HepG2 (cell line): Measurements from ENCODE around the gene TNP2. TPM values are rescaled to one million over a fixed set of nuclear protein-coding genes. Genes with fewer than 3 reads are reported as not detected.

ENCODE experiments used
- AHR ChIP-seq: IDR thresholded peaks from 2 replicates; pipeline ENCODE4 v1.6.1; 2018; ENCODE audit warnings: missing genetic modification reagents, missing compliant biosample characterization
- ARID3A ChIP-seq: IDR thresholded peaks from 2 replicates; pipeline ENCODE4 v1.6.1; 2012; ENCODE audit warnings: low read depth, low read length, improper control_type of control experiment
- CEBPB ChIP-seq: IDR thresholded peaks from 2 replicates; pipeline ENCODE4 v1.6.1; 2011; ENCODE audit warnings: low read depth, low read length, improper control_type of control experiment, borderline replicate concordance
- CERS6 ChIP-seq: sonication (generic); formaldehyde crosslinking; IDR thresholded peaks from 2 replicates; pipeline ENCODE4 v1.5.0; 2020; ENCODE audit warnings: missing genetic modification reagents
- HNRNPUL1 ChIP-seq: fragments of 200-400 bp; formaldehyde crosslinking; IDR thresholded peaks from 2 replicates; pipeline ENCODE4 v1.6.1; 2017; ENCODE audit warnings: low read depth, mild to moderate bottlenecking, low read length, moderate library complexity
- NR3C1 ChIP-seq: sonication (generic); formaldehyde crosslinking; IDR thresholded peaks from 2 replicates; pipeline ENCODE4 v1.4.0; 2020; ENCODE audit warnings: missing genetic modification reagents
- SNAPC2 ChIP-seq: sonication (generic); formaldehyde crosslinking; IDR thresholded peaks from 2 replicates; pipeline ENCODE4 v1.8.1; 2022; ENCODE audit warnings: mild to moderate bottlenecking, missing genetic modification reagents
- SNAPC4 ChIP-seq: sonication (generic); formaldehyde crosslinking; IDR thresholded peaks from 2 replicates; pipeline ENCODE4 v1.4.0; 2020; ENCODE audit warnings: mild to moderate bottlenecking, missing genetic modification reagents
- ZBTB42 ChIP-seq: sonication (generic); formaldehyde crosslinking; IDR thresholded peaks from 2 replicates; pipeline ENCODE4 v1.5.0; 2020; ENCODE audit warnings: mild to moderate bottlenecking, missing genetic modification reagents
- ZFP36 ChIP-seq: fragments of 150-350 bp; IDR thresholded peaks from 2 replicates; pipeline ENCODE4 v1.6.1; 2018; ENCODE audit warnings: borderline replicate concordance, low read length, low read depth; ENCODE audit not compliant: partially characterized antibody
- ZFY ChIP-seq: sonication (generic); formaldehyde crosslinking; IDR thresholded peaks from 2 replicates; pipeline ENCODE4 v1.4.0; 2020; ENCODE audit warnings: missing genetic modification reagents
- ZMAT3 ChIP-seq: sonication (generic); formaldehyde crosslinking; conservative IDR thresholded peaks from 2 replicates; pipeline ENCODE4 v1.7.0; 2021; ENCODE audit warnings: missing genetic modification reagents
- ZNF292 ChIP-seq: sonication (generic); formaldehyde crosslinking; IDR thresholded peaks from 2 replicates; pipeline ENCODE4 v1.8.1; 2022; ENCODE audit warnings: mild to moderate bottlenecking, low read depth, missing genetic modification reagents, borderline replicate concordance
- ZZZ3 ChIP-seq: sonication (generic); formaldehyde crosslinking; IDR thresholded peaks from 2 replicates; pipeline ENCODE4 v1.4.0; 2020; ENCODE audit warnings: missing genetic modification reagents, mild to moderate bottlenecking, borderline replicate concordance
- polyA plus RNA-seq, 8 experiments: library from polyadenylated mRNA; depleted of rRNA in 3 of 8; stranded (reverse) in 7 of 8; unstranded in 1 of 8; fragments of >200 nt; fragmentation: Illumina TruSeq in 4 of 8; extraction: Trizol in 4 of 8; gene quantifications; 2 replicates each; pipeline versions ENCODE4 v1.2.1 to v1.2.3, GENCODE V29; 2011 to 2016; ENCODE audit warnings: low read depth in 4 of 8, missing spikeins in 1 of 8, mixed read lengths in 1 of 8; ENCODE audit not compliant: insufficient read depth in 1 of 8
- total RNA-seq, 5 experiments: library from RNA; depleted of rRNA; stranded (reverse); fragments of >200 nt; fragmentation: Illumina TruSeq; extraction: Trizol; gene quantifications; 2 replicates each; pipeline ENCODE4 v1.2.3, GENCODE V29; 2016; ENCODE audit warnings: low read depth in 1 of 5
- TF ChIP-seq, protein P1 (sequence below): IDR thresholded peaks from 2 replicates; pipeline ENCODE4 v1.6.1; 2016; ENCODE audit warnings: low read depth, borderline replicate concordance
- TF ChIP-seq, protein P2 (sequence below): sonication (generic); formaldehyde crosslinking; IDR thresholded peaks from 2 replicates; pipeline ENCODE4 v1.4.0; 2020; ENCODE audit warnings: missing genetic modification reagents

The TNP2 gene
- total and polyA plus RNA-seq, 2 of the 13 experiments (the other 11 are each of a cell fraction or from before 2014, with no cell fraction given) = not detected

DNA sequence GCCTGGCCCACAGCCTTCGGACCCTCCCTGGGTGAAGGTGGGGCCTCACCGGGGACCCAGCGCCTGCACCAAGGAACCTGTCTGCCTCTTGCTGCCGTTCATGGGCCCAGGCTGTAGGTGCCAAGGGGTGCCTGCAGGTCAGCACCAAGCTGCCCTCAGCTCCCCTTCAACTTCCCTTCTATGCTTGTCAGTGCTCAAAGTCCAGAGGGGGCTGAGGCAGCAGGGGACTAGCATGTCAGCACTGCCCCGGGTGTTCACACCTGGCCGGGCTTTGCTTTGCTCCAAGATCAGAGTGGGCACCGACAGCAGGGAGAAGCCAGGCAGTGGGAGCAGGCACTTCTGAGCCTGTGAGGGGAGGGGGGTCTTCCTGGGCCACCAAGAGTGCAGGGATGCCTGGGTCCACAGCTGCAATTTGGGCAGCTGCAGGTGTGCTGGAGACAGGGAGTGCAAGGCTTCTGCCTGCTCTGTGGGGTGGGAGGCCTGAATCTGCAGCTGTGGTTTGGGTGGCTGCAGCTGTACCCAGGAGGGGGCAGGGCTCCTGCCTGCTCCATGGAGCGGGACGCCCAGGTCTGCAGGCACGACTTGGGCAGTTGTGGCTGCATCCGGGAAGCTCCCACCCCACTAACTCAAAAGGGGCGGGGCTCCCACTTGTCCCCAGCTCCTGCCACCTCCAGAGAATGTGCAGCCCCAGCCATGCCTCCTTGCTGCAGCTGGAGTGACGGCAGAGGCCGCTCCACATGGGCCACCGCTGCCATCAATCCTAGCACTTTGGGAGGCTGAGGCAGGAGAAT, 39.6 kb upstream of the TNP2 start (continued):
- TF ChIP-seq SNAPC4 (CRISPR knock-in tag) (no peak), ZNF292 (CRISPR knock-in tag) (peak; percentile 94), ZZZ3 (CRISPR knock-in tag) (0 out of 2 replicates have a peak, but pooled peaks have one; percentile 73), HNRNPUL1 (no peak), AHR (peak; percentile 71), CEBPB (no peak), ZMAT3 (CRISPR knock-in tag) (peak; percentile 56; the same call in 1 of the 2 replicates), ARID3A (no peak), ZBTB42 (CRISPR knock-in tag) (peak; percentile 52; the same call in 1 of the 2 replicates), NR3C1 (no peak), SNAPC2 (CRISPR knock-in tag) (peak; percentile 81), ZFP36 (no peak), ZFY (peak; percentile 14), CERS6 (CRISPR knock-in tag) (no peak)
- TF ChIP-seq, protein P1, sequence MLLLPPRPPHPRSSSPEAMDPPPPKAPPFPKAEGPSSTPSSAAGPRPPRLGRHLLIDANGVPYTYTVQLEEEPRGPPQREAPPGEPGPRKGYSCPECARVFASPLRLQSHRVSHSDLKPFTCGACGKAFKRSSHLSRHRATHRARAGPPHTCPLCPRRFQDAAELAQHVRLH (CRISPR knock-in tag) = peak; percentile 86
- TF ChIP-seq, protein P2, sequence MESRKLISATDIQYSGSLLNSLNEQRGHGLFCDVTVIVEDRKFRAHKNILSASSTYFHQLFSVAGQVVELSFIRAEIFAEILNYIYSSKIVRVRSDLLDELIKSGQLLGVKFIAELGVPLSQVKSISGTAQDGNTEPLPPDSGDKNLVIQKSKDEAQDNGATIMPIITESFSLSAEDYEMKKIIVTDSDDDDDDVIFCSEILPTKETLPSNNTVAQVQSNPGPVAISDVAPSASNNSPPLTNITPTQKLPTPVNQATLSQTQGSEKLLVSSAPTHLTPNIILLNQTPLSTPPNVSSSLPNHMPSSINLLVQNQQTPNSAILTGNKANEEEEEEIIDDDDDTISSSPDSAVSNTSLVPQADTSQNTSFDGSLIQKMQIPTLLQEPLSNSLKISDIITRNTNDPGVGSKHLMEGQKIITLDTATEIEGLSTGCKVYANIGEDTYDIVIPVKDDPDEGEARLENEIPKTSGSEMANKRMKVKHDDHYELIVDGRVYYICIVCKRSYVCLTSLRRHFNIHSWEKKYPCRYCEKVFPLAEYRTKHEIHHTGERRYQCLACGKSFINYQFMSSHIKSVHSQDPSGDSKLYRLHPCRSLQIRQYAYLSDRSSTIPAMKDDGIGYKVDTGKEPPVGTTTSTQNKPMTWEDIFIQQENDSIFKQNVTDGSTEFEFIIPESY = no peak; the same call in 1 of the 2 replicates
